H4 (cell line): ENCODE measurements around the gene CDH16. TPM values are rescaled to one million over a fixed set of nuclear protein-coding genes. Genes with fewer than 3 reads are reported as not detected.

Experiments used
- DNase-seq: peaks from one replicate; pipeline ENCODE4 v3.0.0-alpha.2; 2015; ENCODE audit warnings: low spot score
- total RNA-seq: library from RNA; depleted of rRNA; stranded (reverse); fragments of >200 nt; shearing (Covaris generic); gene quantifications from 2 replicates; pipeline ENCODE4 v1.2.3, GENCODE V29; 2014

CDH16 gene
- total RNA-seq, 1 experiment from 2014 or later, result not detected

- DNase-seq, result peak; percentile 84
These were observed 8.3 kb upstream of the CDH16 start for GRCh38 chr16:66926961-66927436.

GRCh38 chr16:66926171-66926947 lies 7.7 kb upstream of the CDH16 start:
- no peak for DNase-seq

GRCh38 chr16:66925322-66925840 lies 6.7 kb upstream of the CDH16 start, which contains the start of gene RRAD:
RRAD (minus strand) TSS chr16:66925535; CDS start chr16:66925179, 356 bp downstream.
- no peak for DNase-seq

DNA sequence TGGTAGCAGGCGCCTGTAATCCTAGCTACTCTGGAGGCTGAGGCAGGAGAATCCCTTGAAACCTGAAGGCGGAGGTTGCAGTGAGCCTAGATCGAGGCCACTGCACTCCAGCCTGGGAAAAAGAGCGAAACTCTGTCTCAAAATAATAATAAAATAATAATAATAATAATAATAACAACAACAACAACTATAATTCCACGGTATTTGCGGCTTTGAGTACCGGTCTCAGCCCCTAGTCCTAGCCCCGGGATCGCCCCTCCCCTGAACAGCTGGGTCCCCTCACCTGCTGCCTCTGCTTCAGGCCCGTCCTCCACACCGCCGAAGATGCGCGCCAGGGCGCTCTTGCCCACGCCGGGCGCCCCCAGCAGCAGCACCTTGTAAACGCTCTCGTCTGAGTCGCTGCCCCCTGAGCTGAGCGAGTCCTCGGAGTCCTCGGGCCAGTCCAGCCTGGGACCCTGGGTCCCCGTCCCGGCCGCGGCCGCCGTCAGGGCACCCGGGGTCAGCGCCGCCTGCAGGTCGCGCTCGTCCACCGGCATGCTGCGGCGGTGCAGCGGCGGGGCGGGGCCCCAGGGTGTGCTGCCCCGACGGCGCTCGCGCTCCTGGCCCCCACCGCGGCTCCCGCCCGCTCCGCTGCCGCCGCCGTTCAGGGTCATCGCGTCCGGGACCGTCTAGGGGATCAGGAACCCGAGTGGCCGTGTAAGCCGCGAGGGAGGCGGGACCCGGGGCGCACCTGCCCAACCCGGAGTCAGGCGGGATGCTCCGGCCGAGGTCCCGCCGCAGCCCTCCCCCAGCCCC lies 6.0 kb upstream of the CDH16 start:
- no peak for DNase-seq

DNA sequence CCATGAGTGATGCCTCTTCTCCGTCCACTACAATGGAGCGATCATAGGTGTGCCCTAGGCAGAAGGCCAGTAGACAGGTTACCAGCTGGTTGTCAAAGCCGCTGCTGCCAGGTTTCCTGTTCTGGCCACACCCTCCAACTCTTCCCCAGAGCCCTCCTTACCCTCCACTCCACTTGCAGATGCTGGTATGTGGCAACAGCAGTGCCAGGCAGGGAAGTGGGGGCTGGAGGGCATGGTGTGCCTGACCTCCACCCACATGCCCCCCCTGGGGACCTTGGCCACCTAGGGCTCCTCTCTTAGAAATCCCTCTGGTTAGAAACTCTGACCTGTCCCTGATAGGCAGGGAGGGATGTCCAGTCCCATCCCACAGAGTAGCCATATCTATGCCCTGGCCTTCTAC lies 5.2 kb upstream of the CDH16 start:
- no peak for DNase-seq

DNA sequence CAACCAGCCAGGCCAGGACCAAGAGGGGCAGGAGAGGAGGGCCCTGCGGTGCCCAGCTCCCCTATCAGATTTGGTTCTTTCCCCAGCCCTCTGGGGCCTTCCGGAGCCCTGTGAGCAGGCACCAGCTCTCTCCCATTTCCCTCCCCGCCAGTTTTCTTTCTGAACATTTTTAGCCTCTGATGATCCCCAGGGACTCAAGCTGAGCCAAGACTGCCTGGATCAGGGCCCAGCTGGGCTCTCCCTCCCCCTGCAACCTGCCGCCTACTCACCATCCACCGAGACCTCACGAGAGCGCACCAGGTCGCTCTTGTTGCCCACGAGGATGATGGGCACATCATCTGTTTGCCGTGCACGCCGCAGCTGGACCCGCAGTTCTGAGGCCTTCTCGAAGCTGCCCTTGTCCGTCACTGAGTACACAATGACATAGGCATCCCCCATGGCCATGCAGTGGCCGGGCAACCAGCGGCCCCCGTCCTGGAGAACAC lies 4.6 kb upstream of the CDH16 start:
- DNase-seq, result no peak

GRCh38 chr16:66921729-66922450 lies 3.2 kb upstream of the CDH16 start:
- no peak for DNase-seq

GRCh38 chr16:66920924-66921680 lies 2.4 kb upstream of the CDH16 start:
- DNase-seq, result no peak

DNA sequence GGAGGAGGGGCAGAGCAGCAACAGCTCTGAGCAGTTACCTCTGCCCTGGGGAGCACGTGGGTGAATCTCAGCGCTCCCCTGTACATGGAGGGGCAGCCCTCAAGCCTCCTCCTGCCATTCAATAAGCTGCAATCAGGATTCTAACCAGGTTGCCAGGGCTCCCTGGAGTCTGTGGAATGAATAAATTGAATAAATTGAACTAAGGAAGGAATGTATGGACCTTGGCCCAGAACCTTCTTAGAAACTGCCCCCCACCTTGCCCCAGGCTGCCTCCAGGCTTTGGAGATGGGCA lies 1.6 kb upstream of the CDH16 start:
- DNase-seq, result no peak

DNA sequence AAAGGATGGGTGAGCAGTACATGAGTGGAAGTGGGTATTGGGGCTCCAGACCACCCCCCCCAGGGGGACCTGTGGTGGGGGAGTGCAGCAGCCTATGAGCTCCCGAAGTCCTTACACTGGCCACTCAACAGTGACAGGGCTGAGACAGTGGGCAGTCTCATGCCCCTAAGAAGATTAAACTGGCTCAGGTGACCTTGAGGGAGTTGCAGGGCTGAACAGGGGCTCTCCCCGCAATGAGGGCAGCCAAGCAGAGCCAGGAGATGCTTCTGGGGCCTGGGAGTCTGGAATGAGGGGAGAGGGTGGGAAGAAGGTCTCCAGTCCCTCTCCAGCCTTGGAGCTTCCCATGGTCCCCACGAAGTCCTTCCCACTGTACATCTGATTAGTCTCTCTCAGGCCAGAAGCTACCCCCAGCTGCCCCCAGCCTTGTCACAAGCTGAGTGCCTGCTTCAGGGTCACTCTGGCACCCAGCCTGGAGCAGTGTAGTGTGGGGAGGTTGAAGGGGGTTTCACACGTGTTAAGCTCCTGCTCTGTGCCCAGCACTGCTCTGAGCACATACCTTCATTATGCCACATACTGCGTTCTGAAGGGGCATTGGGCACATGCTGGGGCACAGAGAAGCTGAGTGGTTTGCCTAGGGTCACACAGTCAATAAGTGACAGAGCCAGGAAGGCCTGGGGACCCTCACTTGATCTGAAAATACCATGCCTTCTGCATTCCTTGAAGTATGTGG lies 1.0 kb upstream of the CDH16 start:
- DNase-seq, result no peak

DNA sequence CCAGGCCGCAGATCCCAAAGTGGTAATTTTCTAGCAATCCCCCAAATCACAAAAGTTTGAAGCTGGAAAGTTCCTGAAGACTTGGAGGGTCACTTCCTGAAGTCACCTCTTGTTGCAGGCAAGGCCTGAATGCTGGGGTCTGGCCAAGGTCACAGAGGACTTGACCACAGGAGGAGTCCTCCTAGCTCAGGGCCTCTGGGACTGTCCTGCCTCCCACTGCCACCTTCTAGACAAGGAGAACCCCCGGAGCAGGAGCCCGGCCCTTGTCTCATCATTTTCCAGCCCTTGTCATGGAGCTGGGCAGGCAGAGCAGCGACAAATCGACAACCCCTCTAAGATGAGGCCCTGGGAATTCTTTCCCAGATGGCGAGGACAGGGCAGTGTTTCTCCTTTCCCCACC lies 330 bp downstream of the CDH16 start:
- DNase-seq, result no peak

GRCh38 chr16:66917741-66918140 lies 944 bp downstream of the CDH16 start:
- no peak for DNase-seq

- DNase-seq, result no peak
These were observed 2.2 kb downstream of the CDH16 start for GRCh38 chr16:66916518-66916917.

- DNase-seq, result no peak
These were observed 3.6 kb downstream of the CDH16 start for GRCh38 chr16:66915041-66915440.

GRCh38 chr16:66914541-66914940 lies 4.1 kb downstream of the CDH16 start:
- no peak for DNase-seq

DNA sequence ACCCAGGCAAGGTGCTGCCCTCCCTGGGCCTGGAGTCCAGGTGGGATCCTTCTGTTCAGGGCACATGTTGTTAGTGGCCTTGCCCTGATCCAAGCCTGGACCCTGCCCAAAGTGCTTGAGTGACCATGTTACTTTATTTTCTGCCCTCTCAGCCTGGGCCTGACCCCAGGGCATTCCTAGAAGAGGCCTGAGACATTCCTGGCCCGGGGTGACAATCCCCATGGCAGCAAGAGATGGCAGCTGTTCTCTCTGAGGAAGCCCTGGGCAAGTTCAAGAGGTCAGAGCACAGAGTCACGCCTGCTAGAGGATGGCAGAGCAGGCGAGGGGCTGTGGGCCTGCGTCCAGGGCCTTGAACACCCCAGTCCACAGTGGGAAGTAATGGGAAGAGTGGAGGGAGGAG lies 5.0 kb downstream of the CDH16 start:
- no peak for DNase-seq

- no peak for DNase-seq
These were observed 5.6 kb downstream of the CDH16 start for GRCh38 chr16:66913081-66913480.

- no peak for DNase-seq
These were observed 6.9 kb downstream of the CDH16 start for GRCh38 chr16:66911801-66912200.

DNA sequence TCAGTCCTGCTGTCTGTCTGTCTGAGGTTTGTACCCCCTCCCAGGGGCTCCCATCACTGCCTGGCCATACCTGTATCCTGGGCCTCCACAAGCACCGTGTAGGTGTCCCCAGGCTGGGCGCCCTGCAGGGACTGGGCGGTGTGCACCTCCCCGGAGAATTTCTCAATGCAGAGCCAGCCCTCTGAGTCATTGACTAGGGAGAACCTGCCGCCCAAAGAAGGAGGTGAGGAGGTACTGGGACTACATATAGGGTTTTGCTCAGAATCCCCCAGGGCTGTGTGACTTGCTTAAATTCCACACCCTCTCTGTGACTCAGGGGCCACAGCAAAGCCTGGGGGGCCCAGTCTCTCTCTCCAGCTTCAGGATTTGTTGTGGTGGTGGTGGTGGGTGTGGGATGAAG lies 7.6 kb downstream of the CDH16 start:
- no peak for DNase-seq

- no peak for DNase-seq
These were observed 8.3 kb downstream of the CDH16 start for GRCh38 chr16:66910175-66910940.
